ENCODE data around the gene FAM236C.
"Not testable (repeated sequence)": the region's sequence is repeated elsewhere in the genome, so short reads cannot be mapped to it uniquely, and the experiment has no call there.

Gene FAM236C

DNA sequence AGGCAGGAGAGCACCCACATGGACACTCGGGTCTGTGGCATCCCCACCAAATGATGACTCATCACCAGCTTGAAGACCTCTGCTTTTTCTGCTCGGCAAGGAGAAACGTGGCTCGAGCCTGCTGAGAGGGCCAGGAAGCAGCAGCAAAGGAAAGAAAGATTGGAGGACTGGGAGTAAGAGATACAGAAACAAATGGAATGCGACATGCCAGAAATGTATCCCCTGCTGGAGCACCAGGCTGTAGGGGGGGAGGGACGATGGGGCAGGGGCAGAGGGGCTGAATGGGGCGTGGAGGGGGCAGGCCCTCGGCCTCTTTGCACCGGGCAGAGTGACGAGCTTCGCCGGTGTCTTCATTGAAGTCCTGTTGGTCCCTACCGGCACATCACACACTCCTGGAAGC is at the start of gene FAM236C:
Gene FAM236C (plus strand): TSS at position 301 of the 400 bp plus-strand sequence. CDS start 100 bp downstream, outside the sequence.
- DNase-seq: not testable (repeated sequence)

DNA sequence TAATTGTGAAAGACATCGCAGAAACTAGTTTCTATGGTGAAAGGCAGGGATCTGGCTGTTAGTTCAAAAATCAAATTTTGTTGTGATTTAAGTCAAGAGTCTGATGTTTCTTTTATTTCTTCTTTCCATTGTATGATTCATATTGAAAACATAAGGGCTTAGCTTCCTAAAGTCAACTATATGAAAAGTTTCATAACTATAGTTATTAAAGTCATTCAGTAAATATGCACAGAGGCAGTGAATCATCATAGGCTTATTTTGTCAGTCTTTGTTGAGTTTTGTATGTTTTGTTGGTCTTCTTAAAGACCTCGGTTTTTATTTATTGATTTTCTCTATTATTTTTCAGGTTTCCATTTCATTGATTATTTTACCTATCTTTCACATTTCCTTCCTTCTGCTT is 29.5 kb upstream of the FAM236C start:
- DNase-seq: not testable (repeated sequence)

- DNase-seq: not testable (repeated sequence)
Observed at GRCh38 chrX:72889740-72890139, 22.7 kb upstream of the FAM236C start.

DNA sequence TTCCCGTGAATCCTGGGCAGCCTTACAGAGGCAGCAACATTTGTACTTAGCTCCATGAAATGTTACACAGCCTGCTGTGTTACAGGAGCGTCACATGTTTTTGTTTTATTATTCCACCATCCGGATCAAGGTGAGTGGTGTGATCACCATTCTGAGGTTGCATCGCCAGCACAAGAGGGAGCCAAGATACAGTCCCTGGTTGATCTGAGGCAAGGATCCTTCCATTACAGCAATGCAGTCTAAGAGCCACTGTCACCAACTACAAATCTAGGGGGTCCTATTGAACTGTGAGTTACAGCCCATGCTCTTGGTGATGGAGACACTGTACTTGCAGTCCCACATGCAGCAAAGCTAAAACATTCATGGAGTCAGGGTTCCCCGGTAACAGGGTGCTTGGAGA is 3.7 kb downstream of the FAM236C start:
- not testable (repeated sequence) for DNase-seq

- DNase-seq: not testable (repeated sequence)
Observed at GRCh38 chrX:72932283-72932682, 19.9 kb downstream of the FAM236C start.

- not testable (repeated sequence) for DNase-seq
Observed at GRCh38 chrX:72936455-72936854, 24.0 kb downstream of the FAM236C start.

DNA sequence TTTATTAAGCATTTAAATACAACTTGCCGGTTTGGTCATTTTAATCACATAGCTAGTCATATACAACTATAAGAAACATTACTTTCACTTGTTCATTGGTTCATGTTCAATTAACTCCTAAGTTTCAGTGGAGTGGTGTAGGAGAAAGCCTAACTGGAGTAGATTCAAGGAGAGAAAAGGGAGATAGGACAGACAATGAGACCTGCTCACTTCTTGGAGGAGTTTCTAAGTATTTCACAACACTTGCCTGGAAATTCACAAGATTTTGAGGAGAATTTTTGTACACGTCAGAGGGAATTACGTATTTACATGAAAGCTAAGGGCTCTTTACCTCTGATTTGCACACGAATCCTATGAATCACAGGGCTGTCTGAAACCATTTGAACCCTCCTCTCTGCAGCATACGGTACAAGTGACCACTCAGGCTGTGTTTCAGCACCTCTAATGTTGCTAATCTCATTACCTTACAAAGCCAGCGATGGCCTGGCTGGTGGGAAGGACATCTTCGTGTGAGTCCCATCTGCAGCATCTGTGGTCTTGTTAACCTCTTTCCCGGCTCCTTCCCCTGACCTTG is 24.6 kb downstream of the FAM236C start:
- not testable (repeated sequence) for DNase-seq

- not testable (repeated sequence) for DNase-seq
Observed at GRCh38 chrX:72937906-72938305, 25.5 kb downstream of the FAM236C start, which contains the start of gene FAM236A. FAM236A (plus strand) TSS chrX:72938206; CDS start chrX:72938263, 57 bp downstream.

DNA sequence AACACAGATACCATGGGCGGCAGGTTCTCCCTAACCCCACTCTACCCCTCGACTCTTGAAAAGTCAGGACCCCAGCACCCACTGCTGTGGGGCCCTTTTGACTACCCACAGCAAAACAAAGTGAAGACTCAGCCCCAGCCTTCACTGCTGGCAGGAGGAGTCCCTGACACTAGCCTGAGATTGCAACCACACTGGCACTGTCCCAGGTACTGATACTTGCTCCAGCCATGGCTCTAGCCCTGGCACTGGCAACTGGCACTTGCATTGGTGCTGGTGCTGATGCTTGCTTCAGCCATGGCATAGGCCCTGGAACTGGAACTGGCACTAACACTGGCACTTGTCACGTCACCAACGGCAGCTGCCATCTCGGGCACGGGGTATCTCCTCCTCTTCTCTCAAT is 29.9 kb downstream of the FAM236C start:
- DNase-seq: not testable (repeated sequence)

DNA sequence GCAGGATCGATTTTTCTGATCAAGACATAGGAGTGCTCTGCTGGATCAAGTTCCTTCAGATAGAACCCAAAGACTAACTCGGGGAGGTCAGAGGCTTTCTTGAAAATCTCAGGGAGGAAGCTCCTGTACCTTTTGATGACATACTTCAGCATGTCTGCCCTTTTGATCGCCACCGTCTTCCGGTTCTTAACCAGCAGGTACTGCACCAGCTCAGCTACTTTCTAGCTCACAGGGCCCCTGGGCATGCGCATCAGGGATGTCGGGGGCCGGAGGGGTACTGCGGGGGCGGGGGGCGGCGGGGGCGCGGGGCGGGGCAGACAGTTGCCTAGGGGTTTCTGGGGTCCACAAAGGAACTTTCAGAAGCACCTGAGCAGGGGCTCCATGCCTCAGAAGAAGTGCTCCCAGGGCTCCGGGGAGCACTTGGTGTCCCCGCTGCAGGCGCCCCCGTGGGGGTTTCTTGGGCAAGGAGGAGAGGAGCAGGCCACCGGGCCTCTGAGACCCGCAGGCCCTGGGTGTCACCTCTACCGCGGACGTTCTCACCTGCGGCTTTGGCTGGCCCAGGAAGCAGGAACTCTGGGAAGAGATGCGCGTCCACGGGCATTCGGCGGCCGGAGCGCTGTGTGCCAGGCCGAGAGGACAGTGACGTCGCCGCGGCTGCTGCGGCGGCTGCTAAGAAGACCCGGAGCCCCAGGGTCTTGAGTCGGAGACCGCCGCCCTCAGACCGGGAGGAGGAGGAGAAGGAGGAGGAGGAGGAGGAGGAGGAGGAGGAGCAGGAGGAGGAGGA is 30.8 kb downstream of the FAM236C start:
- not testable (repeated sequence) for DNase-seq

DNA sequence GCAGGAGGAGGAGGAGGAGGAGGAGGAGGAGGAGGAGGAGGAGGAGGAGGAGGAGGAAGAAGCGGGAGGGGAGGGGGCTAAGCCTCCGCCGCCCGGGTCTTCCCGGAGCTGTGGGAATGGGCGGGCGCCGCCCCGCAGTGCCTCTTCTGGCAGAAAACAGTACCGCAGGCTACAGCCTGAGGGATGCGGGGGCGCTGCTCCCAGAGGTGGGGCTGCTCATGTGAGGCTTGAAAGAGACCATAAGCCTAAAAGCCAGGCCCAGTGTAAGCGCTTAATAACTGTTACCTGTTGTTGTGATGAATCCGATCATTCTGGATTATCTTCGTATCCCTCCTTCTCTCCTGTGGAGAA is 31.4 kb downstream of the FAM236C start, which contains the start of gene DMRTC1:
Gene DMRTC1 (minus strand): TSS at position 19 of the 351 bp plus-strand sequence. CDS start 68,143 bp downstream, outside the sequence.
- DNase-seq: not testable (repeated sequence)

DNA sequence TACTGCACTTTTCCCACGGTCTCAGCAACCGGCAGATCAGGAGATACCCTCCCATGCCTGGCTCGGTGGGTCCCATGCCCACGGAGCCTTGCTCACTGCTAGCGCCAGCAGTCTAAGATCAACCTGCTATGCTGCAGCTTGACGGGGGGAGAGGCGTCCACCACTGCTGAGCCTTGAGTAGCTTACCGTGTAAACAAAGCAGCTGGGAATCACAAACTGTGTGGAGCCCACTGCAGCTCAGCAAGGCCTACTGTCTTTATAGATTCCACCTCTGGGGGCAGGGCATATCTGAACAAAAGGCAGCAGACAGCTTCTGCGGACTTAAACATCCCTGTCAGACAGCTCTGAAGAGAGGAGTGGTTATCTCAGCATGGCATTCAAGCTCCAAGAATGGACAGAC is 47.6 kb downstream of the FAM236C start:
- not testable (repeated sequence) for DNase-seq

Measured in NCI-H526 (cell line).